Left lobe of liver (tissue), 2 donors: Measurements from ENCODE around the gene SRGAP3. TPM values are rescaled to one million over a fixed set of nuclear protein-coding genes. Genes with fewer than 3 reads are reported as not detected.

ENCODE experiments used
- ATAC-seq: fragments of 200-7000 bp; cut with Tn5 transposase; one replicate; pipeline ENCODE4 v1.9.1; 2020; ENCODE audit warnings: mild to moderate bottlenecking, moderate library complexity
- DNase-seq: peaks from one replicate; pipeline ENCODE4 v3.0.0-alpha.2; 2020; ENCODE audit warnings: low spot score
- total RNA-seq: library from RNA; stranded (reverse); gene quantifications from one replicate; pipeline ENCODE4 v1.2.1, GENCODE V29; 2021
- donor health status: DM: no; HTN: no; CAD: no; lungs with moderate emphysema.
- donor health status: DM: no; HTN: yes; CAD: no.

Gene SRGAP3
- total RNA-seq, 1 donor from 2014 or later = 2.8 TPM

DNA sequence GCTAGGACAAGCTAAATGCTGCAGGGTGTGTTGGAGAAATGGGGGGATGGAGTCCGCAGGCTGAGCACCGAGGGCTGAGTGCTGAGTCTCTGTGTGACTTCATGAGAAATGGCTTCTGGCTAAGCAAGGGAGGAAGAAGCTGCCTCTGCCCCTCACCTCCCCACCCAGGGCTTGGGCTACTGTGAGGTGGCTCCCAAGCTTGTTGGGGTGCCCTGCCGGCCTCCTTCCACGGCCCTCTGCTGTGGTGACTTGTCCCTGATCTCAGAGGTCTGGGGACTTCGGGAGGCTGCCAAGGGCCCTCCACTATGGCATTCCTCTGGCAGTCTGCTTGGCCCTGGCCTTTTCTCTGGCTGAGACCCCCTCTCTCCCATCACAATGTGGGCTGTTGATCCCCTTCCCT is 256.1 kb downstream of the SRGAP3 start:
- DNase-seq (no peak), ATAC-seq (no peak)

DNA sequence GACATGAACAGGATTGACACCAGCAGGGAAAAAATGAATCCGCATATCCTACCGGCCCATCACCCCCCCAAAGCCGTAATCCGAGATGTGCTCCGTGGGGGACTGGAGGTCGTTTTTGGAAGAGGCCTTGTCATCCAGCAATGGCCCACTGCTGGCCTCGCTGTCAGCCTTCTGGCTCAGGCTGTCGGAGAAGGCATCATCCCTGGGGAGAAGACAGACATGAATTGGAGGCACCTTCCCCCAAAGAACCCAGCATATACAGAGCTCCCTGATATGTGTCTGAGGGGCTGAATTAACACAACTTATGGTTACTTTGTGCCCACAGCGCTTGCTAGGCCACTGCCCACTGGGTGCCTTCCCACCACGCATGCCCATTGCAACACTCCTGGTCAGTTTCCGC is 256.6 kb downstream of the SRGAP3 start:
- ATAC-seq (no peak), DNase-seq (no peak)

DNA sequence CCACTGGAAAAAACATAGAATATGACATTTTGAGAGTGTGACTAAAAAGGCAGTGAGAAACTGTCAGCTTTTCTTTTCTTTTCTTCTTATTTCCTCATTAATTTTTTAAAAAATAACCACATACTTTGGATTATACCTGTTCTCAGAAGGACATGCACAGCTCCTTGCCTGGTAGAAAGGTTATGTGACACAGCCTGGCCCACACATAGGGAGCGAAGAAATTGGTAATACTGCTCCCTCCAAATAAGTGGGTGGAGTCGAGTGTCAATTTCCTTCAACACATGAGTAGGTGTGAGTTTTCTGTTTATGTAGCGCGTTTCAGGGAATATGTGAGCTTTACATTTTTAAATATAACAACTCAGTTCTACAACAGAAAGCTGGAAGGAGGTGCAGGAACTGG is 257.2 kb downstream of the SRGAP3 start:
- no peak for ATAC-seq

DNA sequence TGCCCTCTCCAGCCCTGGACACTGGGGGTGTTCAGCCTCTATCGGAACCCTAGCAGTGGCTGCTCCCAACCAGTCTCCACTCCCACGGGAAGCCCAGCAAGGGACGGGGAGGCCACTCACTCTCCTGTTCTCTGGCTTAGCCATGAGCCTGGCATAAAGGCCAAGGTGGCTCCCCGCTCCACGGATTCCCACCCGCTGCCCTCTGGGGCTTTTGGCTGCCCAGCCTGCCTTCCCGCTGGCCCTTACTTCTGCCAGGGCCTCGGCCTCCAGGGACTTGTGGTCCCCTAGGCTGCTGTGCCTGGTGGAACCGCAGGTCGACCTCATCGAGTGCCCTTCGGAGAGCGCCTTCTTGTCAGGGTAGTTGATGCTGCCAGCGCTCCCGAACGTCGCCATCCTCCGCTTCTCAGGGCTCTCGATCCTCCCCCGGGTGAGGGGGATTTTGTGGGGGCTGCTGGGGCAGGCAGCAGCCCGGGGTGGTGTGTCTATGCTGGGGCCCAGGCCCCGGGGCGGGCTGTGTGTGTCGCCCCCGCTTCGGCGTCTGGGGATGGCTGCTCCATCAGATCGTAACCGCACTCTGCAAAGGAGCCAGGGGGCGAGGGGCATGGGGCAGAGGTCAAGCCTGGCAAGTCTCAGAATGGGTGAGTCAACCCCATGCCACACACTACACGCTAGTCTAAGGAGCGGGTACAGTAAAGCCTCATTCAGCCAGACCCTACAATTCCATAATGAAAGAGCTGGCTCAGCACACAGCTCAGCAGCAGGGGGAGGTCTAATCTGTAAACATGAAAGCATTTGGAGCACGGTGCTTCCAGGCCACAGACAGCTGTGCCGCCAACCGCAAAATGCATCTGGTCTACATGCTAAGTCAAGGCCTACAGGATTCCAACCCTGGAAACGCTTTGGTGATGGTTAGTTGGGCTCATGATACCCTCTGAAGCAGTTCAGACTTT is 258.9 kb downstream of the SRGAP3 start:
- DNase-seq = no peak
- no peak for ATAC-seq

More for the DNA sequence above, 257.2 kb downstream of the SRGAP3 start:
- DNase-seq = no peak

DNA sequence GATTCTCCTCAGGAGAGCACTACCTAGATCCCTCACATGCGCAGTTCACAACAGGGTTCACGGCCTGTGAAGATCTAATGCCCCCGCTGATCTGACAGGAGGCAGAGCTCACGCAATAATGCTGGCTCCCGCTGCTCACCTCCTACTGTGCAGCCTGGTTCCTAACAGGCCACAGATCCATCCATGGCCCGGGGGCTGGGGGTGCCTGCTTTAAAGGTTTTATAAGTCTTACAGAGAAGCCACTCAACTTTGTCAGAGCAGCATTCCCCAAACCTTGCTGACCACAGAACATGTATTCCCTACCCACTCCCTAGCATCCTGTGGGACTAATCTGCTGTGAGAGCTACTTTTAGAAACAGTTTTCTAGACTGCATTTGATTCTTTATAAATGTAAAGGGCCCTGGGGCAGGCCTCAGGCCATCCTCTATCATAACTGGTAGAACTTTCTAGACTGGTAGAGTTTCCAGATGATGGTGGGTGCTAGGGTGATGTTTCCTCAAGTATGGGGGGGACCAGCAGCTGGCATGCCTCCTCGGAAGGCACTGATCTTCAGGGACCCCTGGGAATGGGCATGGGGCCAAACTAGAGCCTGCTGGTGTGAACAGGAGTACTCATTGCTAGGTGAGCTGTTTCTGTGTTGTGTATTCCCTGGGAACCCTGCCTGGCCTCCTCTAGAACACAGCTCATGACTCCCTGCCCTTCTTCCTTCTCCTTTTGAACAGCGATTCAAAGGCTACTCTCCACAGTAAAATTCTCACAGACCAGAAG is 260.5 kb downstream of the SRGAP3 start:
- no peak for ATAC-seq
- no peak for DNase-seq

DNA sequence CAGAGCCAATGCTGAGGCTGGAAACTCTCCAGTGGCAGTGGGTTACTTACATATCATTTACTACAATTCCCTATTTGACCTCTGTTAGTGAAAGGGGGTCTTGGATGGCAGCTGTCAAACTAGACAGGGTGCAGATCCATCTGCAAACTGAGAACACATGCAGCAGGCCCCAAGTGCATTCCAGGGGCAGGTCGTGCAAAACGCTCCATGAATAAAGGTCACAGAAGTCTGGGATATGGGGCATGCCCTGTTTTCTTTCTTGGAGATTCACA is 261.1 kb downstream of the SRGAP3 start:
- no peak for ATAC-seq

DNA sequence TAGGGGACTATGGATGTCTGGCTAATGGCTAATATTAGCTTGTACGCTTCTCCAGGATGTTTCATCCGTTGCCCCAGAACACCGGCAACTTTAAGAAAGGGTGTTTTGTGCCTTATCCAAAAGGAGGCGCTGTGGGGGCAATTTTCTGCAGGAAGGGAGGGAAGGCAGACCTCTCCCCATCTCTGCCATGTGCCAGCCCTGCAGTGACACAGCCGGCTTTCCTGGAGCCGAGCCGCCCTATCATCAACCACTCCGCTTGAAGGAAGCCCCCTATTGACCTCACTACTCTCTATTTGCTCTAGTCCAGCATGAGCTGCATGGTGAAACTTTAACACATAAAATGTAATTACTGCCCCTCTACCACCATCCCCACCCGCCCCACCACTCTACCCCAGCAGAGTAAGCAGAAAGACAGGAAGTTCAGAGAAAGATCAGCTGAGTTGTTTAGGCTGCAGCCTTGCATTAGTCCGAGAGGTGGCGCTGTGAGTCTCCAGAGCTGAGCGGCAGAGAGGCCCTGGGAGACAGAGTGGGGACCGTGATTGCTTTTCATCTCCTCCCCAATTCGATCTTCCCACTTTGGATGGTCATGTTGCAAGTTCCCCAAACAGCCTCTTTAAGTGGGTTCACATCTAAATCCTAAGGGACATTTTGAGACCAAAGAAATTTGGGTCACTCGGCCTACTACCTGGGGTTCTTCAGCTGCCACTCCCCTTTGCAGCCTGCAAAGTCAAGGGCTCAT is 261.6 kb downstream of the SRGAP3 start:
- ATAC-seq = peak; percentile 64

More for the DNA sequence above, 261.1 kb downstream of the SRGAP3 start:
- no peak for DNase-seq

DNA sequence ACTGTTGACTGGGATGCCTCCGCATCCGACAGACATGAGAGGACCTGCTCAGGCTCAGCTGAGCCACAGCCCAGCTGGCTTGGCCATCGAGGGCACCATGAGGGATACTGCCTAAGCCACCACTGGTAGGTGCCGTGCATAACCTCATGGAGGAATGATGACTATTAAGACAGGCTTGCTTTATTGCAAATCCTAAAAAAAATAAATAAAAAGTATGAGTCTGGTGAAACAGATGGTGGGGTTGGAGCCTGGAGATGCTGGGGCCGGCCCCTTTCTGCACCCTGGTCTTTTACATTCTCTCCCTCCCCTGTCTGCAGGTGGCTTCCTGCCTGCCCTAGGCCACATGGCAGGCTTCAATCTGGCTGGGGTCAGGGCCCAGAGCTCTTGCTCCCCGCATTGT is 262.2 kb downstream of the SRGAP3 start:
- DNase-seq (no peak), ATAC-seq (no peak)

More for the DNA sequence above, 261.6 kb downstream of the SRGAP3 start:
- DNase-seq = no peak

DNA sequence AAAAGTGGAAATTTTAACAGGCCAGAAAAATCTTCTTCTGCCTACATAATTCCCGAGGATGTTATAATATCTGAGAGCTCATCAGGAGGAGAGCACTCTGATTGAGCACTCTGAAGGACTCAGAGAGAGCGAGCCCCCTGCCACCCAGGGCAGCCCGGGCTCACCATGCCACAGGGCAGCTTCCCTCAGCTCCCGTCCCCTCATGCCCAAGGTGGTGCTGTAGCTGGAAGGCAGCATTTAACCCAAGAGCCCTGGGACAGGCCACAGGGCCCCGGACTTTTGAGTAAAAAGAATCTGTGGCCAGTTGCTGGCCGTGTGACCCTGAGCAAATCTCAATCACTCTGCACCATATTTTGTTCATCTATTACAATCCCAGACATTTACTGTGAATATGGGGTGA is 262.7 kb downstream of the SRGAP3 start:
- DNase-seq (no peak), ATAC-seq (no peak)

DNA sequence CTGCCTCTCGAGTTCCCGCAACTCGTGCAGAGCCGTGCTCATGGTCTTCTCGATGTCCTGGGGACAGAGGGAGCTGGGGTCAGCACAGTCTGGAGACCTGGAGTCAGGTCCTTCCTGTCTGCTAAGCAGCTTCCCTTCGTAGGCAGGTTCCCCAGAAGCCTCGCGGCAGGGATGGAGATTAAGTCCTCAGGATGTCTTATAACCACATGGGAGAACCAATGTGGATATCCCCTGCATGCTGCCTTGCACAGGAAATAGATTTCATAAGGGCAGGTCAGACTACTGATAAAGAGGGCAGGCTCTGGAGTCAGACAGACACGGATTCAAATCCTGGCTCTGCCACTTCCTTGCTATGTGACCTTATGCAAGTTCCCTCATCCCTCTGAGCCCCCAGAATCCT is 263.6 kb downstream of the SRGAP3 start:
- DNase-seq = no peak
- no peak for ATAC-seq

DNA sequence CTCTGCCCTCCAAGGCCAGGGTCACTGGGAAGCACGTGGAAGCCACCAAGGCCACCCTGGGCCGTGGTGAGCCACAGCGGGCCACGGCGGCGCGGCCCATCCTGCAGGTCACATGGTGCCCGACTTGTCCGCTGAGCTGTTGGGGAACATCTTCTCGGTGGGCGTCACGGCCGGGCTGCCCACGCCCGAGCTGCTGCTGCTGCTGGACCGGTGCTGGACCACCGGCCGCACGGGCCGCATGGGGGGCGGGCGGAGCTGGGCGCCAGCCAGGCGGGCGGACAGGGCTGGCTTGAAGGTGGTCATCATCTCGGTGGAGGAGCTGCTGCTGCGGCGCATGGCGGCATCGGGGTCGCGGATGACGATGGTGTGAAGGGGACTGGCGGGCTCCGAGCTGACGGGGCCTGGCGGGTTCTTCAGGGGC is 264.0 kb downstream of the SRGAP3 start:
- DNase-seq (no peak), ATAC-seq (no peak)

DNA sequence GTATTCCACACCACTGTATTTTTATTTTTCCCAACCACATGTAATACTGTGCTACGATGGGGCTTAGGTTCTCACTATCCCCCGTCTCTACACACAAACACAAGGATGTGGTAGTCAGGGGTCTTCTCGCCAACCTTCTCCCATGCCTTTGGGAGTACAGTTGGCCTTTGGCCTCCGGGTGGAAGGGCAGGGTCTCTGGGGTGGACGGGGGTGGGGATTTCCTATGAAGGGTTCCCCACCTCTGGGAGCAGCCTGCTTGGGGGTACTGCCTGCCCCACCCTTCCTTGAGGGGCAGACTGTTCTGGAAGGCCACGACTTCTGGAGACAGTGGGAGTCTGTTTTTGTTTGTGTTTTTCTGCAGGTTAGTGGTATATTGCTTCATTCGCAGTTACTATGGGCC is 264.9 kb downstream of the SRGAP3 start:
- ATAC-seq = no peak
- DNase-seq = no peak

DNA sequence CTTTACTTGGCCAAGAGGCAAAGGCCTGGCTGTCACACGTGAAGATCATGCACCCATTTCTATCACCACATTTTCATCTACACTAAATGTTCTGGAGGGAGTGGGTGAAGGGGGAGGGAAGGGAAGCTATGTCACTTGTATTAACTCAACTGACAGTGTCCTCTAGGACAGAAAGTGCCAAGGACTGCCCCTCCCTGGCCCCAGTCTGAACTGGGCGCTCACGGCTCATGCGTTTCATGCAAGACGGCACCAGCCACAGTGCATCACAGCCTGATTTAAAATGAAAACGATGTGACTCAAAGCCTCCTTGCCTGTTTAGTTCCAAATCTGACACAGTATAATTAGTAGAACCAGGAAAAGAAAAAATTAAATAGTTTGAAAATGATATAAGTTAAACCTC is 265.4 kb downstream of the SRGAP3 start:
- no peak for DNase-seq
- no peak for ATAC-seq

DNA sequence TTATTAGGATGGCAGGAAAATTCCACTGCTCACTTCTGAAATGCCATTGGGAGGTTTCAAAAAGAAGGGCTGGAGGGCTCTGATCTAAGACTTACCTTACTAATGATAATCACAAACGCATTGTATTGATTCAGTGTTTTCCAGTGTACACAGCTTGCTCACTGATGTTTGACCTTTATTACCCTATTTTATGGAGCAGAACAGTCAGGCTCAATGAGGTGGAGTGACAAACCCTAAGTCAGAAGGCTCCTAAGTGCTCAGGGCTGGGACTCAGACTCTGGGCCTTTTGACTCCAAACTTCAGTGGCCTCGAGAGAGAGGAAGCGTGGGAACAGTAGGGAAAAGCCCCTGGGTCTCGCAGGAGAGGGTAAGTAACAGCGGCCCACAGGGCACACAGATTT is 265.9 kb downstream of the SRGAP3 start:
- no peak for DNase-seq
- ATAC-seq = no peak

DNA sequence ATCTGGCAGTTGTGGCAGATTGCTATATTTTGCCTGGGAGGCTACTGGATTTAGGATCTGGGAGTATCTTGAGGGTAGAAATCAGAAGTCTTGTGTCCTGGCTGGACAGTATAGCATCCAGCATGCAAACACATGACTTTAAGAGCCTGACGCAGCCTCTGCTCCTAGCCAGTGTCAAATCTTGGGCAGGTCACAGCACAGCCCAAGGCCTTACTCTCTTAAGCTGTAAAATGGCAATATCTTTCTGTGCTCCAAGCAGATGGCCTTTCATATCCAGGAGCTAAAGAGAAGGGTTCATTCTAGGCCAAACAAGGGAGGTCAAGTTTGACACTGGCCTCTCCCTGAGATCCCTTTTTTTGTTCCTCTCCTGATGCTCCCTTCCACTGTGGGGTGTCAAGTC is 266.4 kb downstream of the SRGAP3 start:
- no peak for ATAC-seq
- DNase-seq = no peak

DNA sequence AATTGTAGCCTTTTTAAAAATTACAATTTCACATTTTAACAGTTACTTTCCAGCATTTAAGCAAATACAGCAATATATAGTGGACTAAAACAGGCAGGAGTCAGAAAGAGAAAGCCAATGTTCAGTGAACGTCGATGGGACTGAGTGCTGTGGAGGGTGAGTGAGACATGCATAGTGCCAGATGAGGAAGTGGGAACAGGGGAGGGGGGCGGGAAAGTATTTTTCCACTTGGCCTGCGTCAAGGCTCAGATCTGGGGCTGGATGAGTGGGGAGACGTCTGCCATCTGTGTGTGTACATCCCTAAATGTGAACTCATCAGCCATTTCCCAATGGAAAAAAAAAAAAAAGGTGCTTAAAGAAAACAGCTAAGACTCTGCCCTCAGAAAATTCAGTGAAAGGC is 266.9 kb downstream of the SRGAP3 start:
- ATAC-seq (no peak), DNase-seq (no peak)

DNA sequence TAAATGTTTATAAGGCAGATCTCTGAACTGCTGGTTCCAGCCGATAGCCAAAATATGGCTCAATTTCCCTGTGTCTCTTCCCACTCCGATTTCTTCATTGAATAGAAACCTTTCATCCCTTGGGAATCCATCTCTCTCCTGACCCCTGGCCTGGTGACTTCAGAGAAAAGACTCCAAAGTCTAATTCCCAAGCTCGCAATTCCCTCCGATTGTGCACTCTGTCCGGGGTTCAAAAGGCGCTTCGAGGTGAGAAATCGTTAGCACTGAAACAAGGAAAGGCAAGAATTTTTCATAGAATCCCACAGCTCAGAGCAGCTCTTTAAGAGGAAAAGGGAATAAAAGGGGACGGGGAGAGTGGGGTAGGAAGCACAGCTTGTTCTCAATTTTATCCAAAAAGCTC is 267.7 kb downstream of the SRGAP3 start:
- ATAC-seq (peak; percentile 61), DNase-seq (no peak)

DNA sequence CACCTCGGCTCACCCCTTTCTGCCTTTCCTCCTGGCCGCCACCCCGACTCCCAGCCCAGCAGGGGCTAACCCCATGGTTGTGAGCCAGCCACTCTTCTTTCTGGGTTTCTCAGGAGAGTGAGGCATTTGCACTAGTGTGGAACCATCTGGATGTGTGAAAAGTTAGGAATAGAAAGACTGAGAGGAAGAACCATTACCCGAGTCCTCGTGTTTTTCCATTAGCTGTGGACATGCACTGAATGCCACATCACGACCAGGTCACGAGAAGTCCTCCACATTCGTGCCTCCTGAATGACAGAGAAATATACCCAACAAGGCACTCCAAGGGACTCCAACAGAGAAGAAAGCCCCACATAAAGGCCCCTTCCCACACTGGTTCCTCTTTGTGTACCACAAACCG is 268.1 kb downstream of the SRGAP3 start:
- DNase-seq = no peak

DNA sequence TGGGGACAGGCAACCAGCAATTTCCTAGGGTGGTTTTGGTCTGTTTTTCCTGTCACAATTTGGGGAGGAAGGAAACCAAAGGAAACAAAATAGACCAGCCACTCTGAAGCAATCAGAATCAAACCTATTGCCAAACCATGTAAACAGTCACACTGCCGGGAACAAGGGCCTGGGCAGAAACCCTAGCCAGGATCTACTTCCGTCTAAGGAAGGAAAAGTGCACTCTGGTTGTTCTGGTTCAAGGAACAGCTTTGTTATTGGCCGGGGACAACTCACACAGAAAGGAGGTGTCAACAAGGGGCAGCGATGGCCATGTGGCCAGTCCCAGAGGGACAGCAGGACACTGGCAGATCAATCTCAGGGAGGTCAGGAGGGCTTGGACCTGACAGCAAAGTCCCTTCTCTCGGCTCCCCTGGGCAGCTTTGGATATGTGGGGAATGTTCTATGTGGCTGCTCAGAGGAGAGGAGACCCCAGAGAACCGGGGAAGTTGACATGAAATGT is 268.6 kb downstream of the SRGAP3 start:
- ATAC-seq (peak; percentile 77), DNase-seq (no peak)

More for the DNA sequence above, 268.1 kb downstream of the SRGAP3 start:
- peak; percentile 13 for ATAC-seq

DNA sequence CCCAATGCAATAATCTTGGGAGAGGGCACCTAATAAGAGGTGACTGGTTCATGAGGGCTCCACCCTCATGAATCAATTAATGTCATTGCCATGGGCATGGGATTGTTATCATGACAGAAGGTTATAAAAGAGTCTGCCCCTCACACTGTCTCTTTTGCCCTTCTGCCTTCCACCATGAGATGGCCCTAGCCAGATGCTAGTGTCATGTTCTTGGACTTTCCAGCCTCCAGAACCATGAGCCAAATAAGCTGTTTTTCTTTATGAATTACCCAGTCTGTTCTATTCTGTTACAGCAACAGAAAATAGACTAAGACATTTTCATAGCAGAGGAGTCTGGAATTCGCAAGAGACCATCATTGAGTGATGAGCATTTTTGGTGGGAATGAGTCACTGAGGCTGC is 270.2 kb downstream of the SRGAP3 start:
- ATAC-seq = no peak

DNA sequence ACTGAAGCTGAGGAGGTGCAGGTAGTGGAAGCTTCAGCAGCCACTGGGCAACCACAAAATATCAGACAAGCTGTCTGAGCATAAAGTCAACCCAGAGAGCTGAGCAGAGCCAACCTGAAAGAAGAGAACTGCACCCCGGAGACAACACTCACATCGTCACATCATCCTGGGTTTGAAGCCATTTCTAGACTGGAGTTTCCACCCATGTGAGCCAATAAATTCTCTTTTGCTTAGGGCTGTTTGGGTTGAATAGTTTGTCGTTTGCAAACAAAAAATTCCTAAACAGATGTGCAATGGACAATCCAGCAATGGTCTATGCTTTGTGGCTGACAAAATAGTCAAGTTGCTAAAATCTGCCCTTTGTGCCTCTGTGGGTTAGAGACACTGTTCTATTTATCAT is 270.9 kb downstream of the SRGAP3 start:
- no peak for DNase-seq

More for the DNA sequence above, 270.2 kb downstream of the SRGAP3 start:
- no peak for DNase-seq

More for the DNA sequence above, 270.9 kb downstream of the SRGAP3 start:
- no peak for ATAC-seq
